Measurements from ENCODE around the gene GALNTL6. TPM values are rescaled to one million over a fixed set of nuclear protein-coding genes. Genes with fewer than 3 reads are reported as not detected.

The GALNTL6 gene
- total and polyA plus RNA-seq, 9 of the 15 experiments (the other 6 are each of a cell fraction or from before 2014, with no cell fraction given), result 0.18 to 0.50 (median 0.29) TPM

DNA sequence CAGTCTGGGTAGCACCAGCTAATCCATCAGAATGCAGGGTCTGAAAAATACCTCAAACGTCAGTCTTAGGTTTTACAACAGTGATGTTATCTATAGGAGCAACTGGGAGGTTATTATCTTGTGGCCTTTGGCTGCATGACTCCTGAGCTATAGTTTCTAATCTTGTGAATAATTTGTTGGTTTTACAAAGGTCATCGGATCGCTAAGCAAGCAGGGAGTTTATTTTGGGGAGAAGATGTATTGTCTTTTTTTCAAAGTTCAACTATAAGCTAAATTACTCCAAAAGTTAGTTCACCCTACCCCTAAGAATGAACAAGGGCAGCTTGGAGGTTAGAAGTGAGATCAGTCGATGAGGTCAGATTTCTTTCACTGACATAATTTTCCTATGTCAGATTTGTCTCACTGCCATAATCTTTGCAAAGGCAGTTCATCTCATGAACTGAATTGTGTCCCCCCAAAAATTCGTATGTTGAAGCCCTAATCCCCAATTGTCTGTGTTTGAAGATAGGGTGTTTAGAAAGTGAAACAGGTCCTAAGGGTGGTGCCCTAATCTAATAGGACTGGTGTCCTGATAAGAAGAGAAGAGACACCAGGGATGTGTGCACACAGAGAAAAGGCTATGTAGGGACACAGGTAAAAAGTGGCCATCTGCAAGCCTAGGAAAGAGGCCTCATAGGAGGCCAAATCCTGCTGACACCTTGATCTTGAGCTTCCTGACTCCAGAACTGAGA lies 1179.6 kb downstream of the GALNTL6 start (continued):
- TF ChIP-seq LEF1 (IDR thresholded peaks at IDR 0.05) (peak; percentile 22; the same call in 1 of the 2 replicates), KLF1 (tag; IDR thresholded peaks at IDR 0.05) (no peak), ZKSCAN1 (IDR thresholded peaks at IDR 0.05; ENCODE audit: low read depth, low read length) (no peak), MTA2 (IDR thresholded peaks at IDR 0.05; ENCODE audit: low read depth) (peak; percentile 44), EZH2 (IDR thresholded peaks at IDR 0.05; ENCODE audit: borderline replicate concordance, low read depth, low read length) (no peak), XRCC4 (IDR thresholded peaks at IDR 0.05; ENCODE audit: extremely low read depth, insufficient read depth, insufficient read length) (no peak), KLF16 (IDR thresholded peaks at IDR 0.05) (no peak), TCF7L2 (IDR thresholded peaks at IDR 0.05; ENCODE audit: low read depth, low read length) (no peak), ZNF584 (CRISPR knock-in tag; IDR thresholded peaks at IDR 0.05; ENCODE audit: low read depth) (no peak), KLF10 (CRISPR knock-in tag; IDR thresholded peaks at IDR 0.05) (no peak), CBX2 (IDR thresholded peaks at IDR 0.05; ENCODE audit: insufficient read depth, low read length, poor library complexity, severe bottlenecking) (no peak)
- TF ChIP-seq, protein P1, sequence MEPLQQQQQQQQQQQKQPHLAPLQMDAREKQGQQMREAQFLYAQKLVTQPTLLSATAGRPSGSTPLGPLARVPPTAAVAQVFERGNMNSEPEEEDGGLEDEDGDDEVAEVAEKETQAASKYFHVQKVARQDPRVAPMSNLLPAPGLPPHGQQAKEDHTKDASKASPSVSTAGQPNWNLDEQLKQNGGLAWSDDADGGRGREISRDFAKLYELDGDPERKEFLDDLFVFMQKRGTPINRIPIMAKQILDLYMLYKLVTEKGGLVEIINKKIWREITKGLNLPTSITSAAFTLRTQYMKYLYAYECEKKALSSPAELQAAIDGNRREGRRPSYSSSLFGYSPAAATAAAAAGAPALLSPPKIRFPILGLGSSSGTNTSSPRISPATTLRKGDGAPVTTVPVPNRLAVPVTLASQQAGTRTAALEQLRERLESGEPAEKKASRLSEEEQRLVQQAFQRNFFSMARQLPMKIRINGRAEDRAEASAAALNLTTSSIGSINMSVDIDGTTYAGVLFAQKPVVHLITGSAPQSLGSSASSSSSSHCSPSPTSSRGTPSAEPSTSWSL (CRISPR knock-in tag; IDR thresholded peaks at IDR 0.05; ENCODE audit: borderline replicate concordance), result no peak
- TF ChIP-seq, protein P2, sequence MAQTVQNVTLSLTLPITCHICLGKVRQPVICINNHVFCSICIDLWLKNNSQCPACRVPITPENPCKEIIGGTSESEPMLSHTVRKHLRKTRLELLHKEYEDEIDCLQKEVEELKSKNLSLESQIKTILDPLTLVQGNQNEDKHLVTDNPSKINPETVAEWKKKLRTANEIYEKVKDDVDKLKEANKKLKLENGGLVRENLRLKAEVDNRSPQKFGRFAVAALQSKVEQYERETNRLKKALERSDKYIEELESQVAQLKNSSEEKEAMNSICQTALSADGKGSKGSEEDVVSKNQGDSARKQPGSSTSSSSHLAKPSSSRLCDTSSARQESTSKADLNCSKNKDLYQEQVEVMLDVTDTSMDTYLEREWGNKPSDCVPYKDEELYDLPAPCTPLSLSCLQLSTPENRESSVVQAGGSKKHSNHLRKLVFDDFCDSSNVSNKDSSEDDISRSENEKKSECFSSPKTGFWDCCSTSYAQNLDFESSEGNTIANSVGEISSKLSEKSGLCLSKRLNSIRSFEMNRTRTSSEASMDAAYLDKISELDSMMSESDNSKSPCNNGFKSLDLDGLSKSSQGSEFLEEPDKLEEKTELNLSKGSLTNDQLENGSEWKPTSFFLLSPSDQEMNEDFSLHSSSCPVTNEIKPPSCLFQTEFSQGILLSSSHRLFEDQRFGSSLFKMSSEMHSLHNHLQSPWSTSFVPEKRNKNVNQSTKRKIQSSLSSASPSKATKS (CRISPR knock-in tag; IDR thresholded peaks at IDR 0.05), result no peak
- TF ChIP-seq, protein P3, sequence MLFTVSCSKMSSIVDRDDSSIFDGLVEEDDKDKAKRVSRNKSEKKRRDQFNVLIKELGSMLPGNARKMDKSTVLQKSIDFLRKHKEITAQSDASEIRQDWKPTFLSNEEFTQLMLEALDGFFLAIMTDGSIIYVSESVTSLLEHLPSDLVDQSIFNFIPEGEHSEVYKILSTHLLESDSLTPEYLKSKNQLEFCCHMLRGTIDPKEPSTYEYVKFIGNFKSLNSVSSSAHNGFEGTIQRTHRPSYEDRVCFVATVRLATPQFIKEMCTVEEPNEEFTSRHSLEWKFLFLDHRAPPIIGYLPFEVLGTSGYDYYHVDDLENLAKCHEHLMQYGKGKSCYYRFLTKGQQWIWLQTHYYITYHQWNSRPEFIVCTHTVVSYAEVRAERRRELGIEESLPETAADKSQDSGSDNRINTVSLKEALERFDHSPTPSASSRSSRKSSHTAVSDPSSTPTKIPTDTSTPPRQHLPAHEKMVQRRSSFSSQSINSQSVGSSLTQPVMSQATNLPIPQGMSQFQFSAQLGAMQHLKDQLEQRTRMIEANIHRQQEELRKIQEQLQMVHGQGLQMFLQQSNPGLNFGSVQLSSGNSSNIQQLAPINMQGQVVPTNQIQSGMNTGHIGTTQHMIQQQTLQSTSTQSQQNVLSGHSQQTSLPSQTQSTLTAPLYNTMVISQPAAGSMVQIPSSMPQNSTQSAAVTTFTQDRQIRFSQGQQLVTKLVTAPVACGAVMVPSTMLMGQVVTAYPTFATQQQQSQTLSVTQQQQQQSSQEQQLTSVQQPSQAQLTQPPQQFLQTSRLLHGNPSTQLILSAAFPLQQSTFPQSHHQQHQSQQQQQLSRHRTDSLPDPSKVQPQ (CRISPR knock-in tag; IDR thresholded peaks at IDR 0.05; ENCODE audit: borderline replicate concordance), result no peak
- TF ChIP-seq, protein P4, sequence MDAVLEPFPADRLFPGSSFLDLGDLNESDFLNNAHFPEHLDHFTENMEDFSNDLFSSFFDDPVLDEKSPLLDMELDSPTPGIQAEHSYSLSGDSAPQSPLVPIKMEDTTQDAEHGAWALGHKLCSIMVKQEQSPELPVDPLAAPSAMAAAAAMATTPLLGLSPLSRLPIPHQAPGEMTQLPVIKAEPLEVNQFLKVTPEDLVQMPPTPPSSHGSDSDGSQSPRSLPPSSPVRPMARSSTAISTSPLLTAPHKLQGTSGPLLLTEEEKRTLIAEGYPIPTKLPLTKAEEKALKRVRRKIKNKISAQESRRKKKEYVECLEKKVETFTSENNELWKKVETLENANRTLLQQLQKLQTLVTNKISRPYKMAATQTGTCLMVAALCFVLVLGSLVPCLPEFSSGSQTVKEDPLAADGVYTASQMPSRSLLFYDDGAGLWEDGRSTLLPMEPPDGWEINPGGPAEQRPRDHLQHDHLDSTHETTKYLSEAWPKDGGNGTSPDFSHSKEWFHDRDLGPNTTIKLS (IDR thresholded peaks at IDR 0.05; ENCODE audit: borderline replicate concordance, low read depth), result no peak
- TF ChIP-seq, protein P5, sequence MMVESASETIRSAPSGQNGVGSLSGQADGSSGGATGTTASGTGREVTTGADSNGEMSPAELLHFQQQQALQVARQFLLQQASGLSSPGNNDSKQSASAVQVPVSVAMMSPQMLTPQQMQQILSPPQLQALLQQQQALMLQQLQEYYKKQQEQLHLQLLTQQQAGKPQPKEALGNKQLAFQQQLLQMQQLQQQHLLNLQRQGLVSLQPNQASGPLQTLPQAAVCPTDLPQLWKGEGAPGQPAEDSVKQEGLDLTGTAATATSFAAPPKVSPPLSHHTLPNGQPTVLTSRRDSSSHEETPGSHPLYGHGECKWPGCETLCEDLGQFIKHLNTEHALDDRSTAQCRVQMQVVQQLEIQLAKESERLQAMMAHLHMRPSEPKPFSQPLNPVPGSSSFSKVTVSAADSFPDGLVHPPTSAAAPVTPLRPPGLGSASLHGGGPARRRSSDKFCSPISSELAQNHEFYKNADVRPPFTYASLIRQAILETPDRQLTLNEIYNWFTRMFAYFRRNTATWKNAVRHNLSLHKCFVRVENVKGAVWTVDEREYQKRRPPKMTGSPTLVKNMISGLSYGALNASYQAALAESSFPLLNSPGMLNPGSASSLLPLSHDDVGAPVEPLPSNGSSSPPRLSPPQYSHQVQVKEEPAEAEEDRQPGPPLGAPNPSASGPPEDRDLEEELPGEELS (CRISPR knock-in tag; IDR thresholded peaks at IDR 0.05; ENCODE audit: borderline replicate concordance), result no peak

Data from K562 (cell line).